Fibroblast of skin of right biceps (primary cell): Measurements from ENCODE around the gene B4GALNT1.

Experiments
- DNase-seq: peaks from one replicate; pipeline ENCODE4 v3.0.0-alpha.2; 2013

B4GALNT1 gene

GRCh38 chr12:57583008-57583831 lies 49.8 kb downstream of the B4GALNT1 start:
- DNase-seq, result peak; percentile 76

GRCh38 chr12:57582440-57582839 lies 50.6 kb downstream of the B4GALNT1 start:
- no peak for DNase-seq

DNA sequence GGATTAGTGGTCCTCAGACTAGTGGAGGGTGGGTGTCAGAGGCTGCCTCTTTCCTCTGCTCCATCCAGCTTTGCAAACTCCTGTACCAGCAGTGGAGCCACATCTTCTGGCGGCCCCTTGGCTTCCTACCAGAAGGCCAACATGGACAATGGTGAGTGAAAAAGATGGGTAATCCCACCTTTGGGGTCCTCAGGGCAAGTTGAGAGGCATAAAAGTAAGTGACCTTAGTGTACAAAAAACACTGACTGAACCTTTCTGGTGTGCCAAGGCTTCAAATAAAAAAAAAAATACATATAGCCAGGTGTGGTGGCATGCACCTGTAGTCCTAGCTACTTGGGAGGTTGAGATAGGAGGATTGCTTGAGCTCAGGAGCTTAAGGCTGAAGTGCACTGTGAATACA lies 51.2 kb downstream of the B4GALNT1 start:
- no peak for DNase-seq

- no peak for DNase-seq
Measured at GRCh38 chr12:57580466-57580795, 52.6 kb downstream of the B4GALNT1 start.

DNA sequence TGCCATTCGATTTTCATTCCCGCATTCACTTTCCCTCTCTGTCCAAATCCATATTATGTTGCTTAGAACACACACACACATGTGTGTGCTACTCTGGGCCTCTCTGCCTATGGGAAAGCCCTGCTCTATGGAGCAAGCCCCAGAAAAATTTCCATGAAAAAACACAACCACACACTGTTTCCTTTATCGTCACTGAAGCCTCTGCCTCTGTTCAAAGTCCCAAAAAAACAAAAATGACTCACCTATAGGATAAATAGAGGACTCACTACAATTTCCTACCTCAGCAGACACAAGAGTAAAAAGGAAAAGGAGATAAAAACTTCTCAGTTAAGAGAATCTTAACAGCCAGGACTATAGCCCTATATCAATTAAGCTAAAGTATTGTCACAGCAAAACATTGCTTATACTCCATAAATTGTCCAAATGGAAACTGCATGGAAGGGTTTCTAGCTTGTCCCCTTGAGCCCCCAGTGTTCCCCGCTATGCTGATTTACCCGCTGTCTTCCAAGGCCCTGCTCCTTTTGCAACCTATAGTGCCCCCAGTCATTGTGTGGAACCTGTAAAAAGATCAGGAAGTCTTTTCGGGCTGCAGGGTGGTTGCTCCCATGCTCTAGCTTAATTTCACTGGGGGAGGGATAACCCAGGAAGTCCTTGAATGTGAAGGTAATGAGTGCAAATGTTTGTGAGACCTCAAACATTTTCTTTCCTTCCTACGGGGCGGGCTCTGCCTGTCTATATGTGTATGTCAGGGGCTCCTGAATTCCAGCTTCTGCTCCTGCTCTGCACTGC lies 53.1 kb downstream of the B4GALNT1 start:
- no peak for DNase-seq

DNA sequence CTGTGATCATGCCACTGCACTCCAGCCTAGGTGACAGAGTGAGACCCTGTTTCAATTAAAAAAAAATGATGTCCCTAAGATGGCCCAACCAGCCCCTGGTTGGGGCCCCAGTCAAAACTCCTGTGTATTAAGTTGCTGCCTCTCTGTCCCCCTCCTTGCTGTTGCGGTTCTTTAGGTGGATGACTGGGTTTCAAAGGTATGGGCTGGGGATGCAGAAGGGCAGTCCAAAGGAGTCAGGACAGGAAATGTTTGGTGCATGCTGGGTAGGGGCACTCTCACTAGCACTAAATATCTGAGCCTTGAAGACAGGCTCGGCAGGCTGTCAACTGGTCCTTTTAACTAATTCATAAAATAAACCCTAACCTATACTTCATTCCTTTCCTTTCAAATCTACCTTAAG lies 54.0 kb downstream of the B4GALNT1 start:
- peak; percentile 24 for DNase-seq

DNA sequence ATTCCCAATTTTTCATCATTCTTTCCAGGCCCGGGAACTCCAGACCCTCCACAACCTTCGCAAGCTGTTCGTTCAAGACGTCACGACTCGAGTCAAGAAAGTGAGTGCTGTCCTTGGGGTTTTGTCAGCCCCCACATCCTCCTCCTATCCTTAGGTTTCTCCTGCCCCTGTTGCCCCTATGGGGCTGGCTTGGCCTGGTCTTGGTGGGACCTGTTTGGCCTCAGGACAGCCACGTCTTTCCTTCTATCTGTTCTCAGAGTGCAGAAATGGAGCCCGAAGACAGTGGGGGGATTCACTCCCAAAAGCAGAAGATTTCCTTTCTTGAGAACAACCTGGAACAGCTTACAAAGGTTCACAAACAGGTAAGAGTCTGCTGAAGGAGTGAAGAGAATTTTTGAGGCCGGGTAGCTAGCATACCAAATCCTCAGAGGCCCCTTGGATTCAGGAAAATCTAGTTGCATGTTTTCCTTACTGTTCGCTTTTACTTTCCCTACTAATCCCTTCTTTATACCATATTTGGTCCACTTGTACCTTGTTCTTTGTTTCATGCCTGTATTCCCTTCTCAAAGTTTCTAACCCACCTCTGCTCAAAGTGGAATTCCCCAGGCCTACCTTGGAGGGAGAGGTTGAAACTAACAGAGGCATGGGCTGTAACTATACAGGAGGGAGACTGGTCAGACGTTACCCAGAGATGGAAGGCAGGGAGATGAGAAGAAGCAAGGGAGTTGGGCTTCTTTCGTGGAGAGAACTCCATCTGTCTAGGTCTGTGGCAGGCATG lies 54.8 kb downstream of the B4GALNT1 start:
- DNase-seq, result no peak

DNA sequence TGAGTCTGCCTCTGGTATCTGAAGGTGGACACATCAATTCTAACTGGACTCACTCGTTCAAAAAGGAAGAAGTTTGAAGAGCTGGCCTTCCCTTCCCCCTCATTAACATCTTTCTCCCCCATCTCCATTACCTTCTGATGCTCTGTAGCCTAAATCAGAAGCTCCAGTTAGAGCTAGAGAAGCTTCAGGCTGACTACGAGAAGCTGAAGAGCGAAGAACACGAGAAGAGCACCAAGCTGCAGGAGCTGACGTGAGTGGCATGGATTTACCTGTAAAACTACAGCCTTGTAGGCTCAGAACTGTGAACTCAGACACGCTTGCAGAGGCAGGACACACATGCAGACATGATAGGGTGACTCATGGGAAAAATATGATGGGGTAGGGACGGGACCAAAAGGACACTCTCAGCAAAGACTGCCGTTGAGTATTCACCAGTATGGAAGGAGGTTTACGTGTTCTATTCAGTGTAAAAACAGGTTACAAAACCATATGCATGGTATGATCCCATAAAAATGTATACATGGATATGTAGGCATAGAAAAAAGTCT lies 56.3 kb downstream of the B4GALNT1 start:
- no peak for DNase-seq
